Colonic mucosa (tissue), 4 donors: ENCODE results near the gene SCAP. TPM values are rescaled to one million over a fixed set of nuclear protein-coding genes. Genes with fewer than 3 reads are reported as not detected.

ENCODE experiments used
- DNase-seq: peaks from one replicate; pipeline ENCODE4 v3.0.0-alpha.2; 2020
- H3K27ac ChIP-seq: fragments of 200-600 bp; one replicate; pipeline ENCODE4 v1.8.0; 2021
- H3K27me3 ChIP-seq: fragments of 200-600 bp; one replicate; pipeline ENCODE4 v1.8.0; 2021
- H3K36me3 ChIP-seq: fragments of 200-600 bp; one replicate; pipeline ENCODE4 v1.8.0; 2021
- H3K4me1 ChIP-seq: fragments of 200-600 bp; one replicate; pipeline ENCODE4 v1.8.0; 2021; ENCODE audit warnings: mild to moderate bottlenecking
- H3K4me3 ChIP-seq: fragments of 200-600 bp; one replicate; pipeline ENCODE4 v1.8.0; 2021
- H3K9ac ChIP-seq, 2 donors: one replicate each; pipeline ENCODE4 v1.7.0; 2013; ENCODE audit warnings: control low read depth in 2 of 2, low read depth in 2 of 2, low read length in 2 of 2
- H3K9me3 ChIP-seq: fragments of 200-600 bp; one replicate; pipeline ENCODE4 v1.8.0; 2021
- CTCF ChIP-seq: fragments of 200-600 bp; IDR thresholded peaks from one replicate; pipeline ENCODE4 v1.8.0; 2022; ENCODE audit warnings: antibody characterized with exemption, mild to moderate bottlenecking
- intact Hi-C: fragments of 100-400 bp; cut with DNase I; formaldehyde crosslinking; loops from one replicate; pipeline ENCODE4 v1.14.1; 2022
- total RNA-seq, 2 donors: library from RNA; stranded (reverse); fragmentation: NEBNext Ultra II Directional in 1 of 2; extraction: Animal tissue kit (Norgen Biotek cat#: 25700) in 1 of 2; gene quantifications; one replicate each; pipeline ENCODE4 v1.2.1, GENCODE V29; 2021
- donor health status: healthy.
- donor health status: DM: no; HTN: no; CAD: no.
- donor health status: DM: no; HTN: no; CAD: no.

SCAP gene
- total RNA-seq, 2 donors from 2014 or later, result 86.5 to 137 TPM

- no peak overlapping the region for H3K27ac ChIP-seq
- H3K9me3 ChIP-seq, result no peaks in the 10 kb centered on the region
- H3K9ac ChIP-seq, result no peak overlapping the region
- intact Hi-C loops, result no loop called here
- no peaks in the 10 kb centered on the region for H3K4me1 ChIP-seq
- no peak overlapping the region for H3K4me3 ChIP-seq
- no peaks in the 10 kb centered on the region for H3K36me3 ChIP-seq
- H3K27me3 ChIP-seq, result no peaks in the 10 kb centered on the region
- DNase-seq, result no peak
- no peak for TF ChIP-seq CTCF
Observed at GRCh38 chr3:47503033-47503432, 27.3 kb upstream of the SCAP start.

GRCh38 chr3:47496892-47497291 lies 21.2 kb upstream of the SCAP start:
- Histone ChIP-seq H3K4me3 (no peak overlapping the region), H3K27me3 (no peaks in the 10 kb centered on the region), H3K36me3 (no peaks in the 10 kb centered on the region), H3K9me3 (no peaks in the 10 kb centered on the region), H3K27ac (no peak overlapping the region), H3K9ac (no peak overlapping the region), H3K4me1 (no peaks in the 10 kb centered on the region)
- no peak for DNase-seq
- no peak for TF ChIP-seq CTCF
- intact Hi-C loops, result no loop called here

- TF ChIP-seq CTCF, result no peak
- Histone ChIP-seq H3K9me3 (no peaks in the 10 kb centered on the region), H3K27me3 (no peaks in the 10 kb centered on the region), H3K4me1 (no peaks in the 10 kb centered on the region), H3K36me3 (no peaks in the 10 kb centered on the region), H3K27ac (no peak overlapping the region), H3K9ac (no peak overlapping the region), H3K4me3 (no peak overlapping the region)
- intact Hi-C loops, result no loop called here
- DNase-seq, result no peak
Observed at GRCh38 chr3:47495886-47496285, 20.1 kb upstream of the SCAP start.

GRCh38 chr3:47495111-47495510 lies 19.4 kb upstream of the SCAP start:
- H3K27ac ChIP-seq, result no peak overlapping the region
- TF ChIP-seq CTCF, result no peak
- no peaks in the 10 kb centered on the region for H3K36me3 ChIP-seq
- no peaks in the 10 kb centered on the region for H3K9me3 ChIP-seq
- no peak for DNase-seq
- no peaks in the 10 kb centered on the region for H3K4me1 ChIP-seq
- no peak overlapping the region for H3K9ac ChIP-seq
- H3K27me3 ChIP-seq, result no peaks in the 10 kb centered on the region
- no peak overlapping the region for H3K4me3 ChIP-seq
- intact Hi-C loops, result no loop called here

- no peak for DNase-seq
- Histone ChIP-seq H3K9me3 (no peaks in the 10 kb centered on the region), H3K9ac (no peak overlapping the region), H3K4me3 (no peak overlapping the region), H3K27me3 (no peaks in the 10 kb centered on the region), H3K36me3 (no peaks in the 10 kb centered on the region), H3K4me1 (no peaks in the 10 kb centered on the region), H3K27ac (no peak overlapping the region)
- intact Hi-C loops, result no loop called here
- TF ChIP-seq CTCF, result no peak
Observed at GRCh38 chr3:47491777-47492176, 16.0 kb upstream of the SCAP start.

- no peaks in the 10 kb centered on the region for H3K27me3 ChIP-seq
- H3K4me1 ChIP-seq, result no peaks in the 10 kb centered on the region
- no peak overlapping the region for H3K4me3 ChIP-seq
- no peaks in the 10 kb centered on the region for H3K36me3 ChIP-seq
- DNase-seq, result no peak
- no peaks in the 10 kb centered on the region for H3K9me3 ChIP-seq
- no peak for TF ChIP-seq CTCF
- no peak overlapping the region for H3K9ac ChIP-seq
- H3K27ac ChIP-seq, result no peak overlapping the region
- intact Hi-C loops, result no loop called here
Observed at GRCh38 chr3:47491186-47491585, 15.4 kb upstream of the SCAP start.
